ENCODE data around the gene KIF6. TPM values are rescaled to one million over a fixed set of nuclear protein-coding genes. Genes with fewer than 3 reads are reported as not detected.

KIF6 gene
- total and polyA plus RNA-seq, 4 donors, result 1.1 to 7.8 (median 4.5) TPM

DNA sequence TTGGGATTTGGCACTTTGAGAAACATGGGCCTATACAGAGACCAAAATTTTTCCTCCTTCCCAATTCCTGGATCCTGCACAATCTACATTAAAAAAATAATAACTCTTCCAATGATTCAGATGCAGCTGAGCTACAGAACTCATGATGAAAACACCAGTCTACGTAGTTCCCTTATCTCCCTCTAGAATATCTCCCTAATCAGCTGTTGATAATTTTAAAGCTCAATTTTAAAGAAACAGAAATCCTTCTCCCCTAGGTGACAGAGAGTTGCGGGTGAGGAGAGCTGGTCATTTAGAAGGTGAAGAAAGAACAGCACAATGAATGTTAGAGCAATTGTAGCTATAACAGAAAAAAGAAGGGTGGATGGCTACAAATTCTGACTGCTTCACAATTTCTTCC, 227.1 kb downstream of the KIF6 start:
- H3K9ac ChIP-seq (ENCODE audit: insufficient read depth in 1 of 2, low read length in 2 of 2), result no peak overlapping the region
- 83 to 93% methylated on average over 2 of the region's 2 CpGs for WGBS, 2 donors

GRCh38 chr6:39496915-39497314, 228.3 kb downstream of the KIF6 start:
- ATAC-seq (ENCODE audit: insufficient read depth, low FRiP score), result peak; percentile 44
- Histone ChIP-seq H3K4me1 (ENCODE audit: control insufficient read depth in 5 of 5, insufficient read depth in 5 of 5, low read length in 5 of 5) (peaks cover 0 to 45% (median 17%) of the 10 kb centered on the region in 5 donors), H3K4me3 (no peak overlapping the region), H3K27ac (ENCODE audit: low read depth in 1 of 2, low read length in 1 of 2) (no peak overlapping the region), H3K9ac (ENCODE audit: insufficient read depth in 1 of 2, low read length in 2 of 2) (no peak overlapping the region), H3K36me3 (ENCODE audit: control insufficient read depth in 4 of 4, insufficient read depth in 4 of 4, low read length in 4 of 4) (no peaks in the 10 kb centered on the region), H3K9me3 (ENCODE audit: control insufficient read depth in 4 of 4, insufficient read depth in 3 of 4, low read length in 3 of 4) (peaks cover 0 to 4% (median 3%) of the 10 kb centered on the region in 4 donors), H3K27me3 (ENCODE audit: control insufficient read depth in 3 of 3, insufficient read depth in 3 of 3, low read length in 2 of 3) (no peaks in the 10 kb centered on the region)
- WGBS, 2 donors, result 47 to 69% methylated on average over 6 of the region's 6 CpGs
- TF ChIP-seq, protein P1, sequence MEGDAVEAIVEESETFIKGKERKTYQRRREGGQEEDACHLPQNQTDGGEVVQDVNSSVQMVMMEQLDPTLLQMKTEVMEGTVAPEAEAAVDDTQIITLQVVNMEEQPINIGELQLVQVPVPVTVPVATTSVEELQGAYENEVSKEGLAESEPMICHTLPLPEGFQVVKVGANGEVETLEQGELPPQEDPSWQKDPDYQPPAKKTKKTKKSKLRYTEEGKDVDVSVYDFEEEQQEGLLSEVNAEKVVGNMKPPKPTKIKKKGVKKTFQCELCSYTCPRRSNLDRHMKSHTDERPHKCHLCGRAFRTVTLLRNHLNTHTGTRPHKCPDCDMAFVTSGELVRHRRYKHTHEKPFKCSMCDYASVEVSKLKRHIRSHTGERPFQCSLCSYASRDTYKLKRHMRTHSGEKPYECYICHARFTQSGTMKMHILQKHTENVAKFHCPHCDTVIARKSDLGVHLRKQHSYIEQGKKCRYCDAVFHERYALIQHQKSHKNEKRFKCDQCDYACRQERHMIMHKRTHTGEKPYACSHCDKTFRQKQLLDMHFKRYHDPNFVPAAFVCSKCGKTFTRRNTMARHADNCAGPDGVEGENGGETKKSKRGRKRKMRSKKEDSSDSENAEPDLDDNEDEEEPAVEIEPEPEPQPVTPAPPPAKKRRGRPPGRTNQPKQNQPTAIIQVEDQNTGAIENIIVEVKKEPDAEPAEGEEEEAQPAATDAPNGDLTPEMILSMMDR (IDR thresholded peaks at IDR 0.05; ENCODE audit: control extremely low read depth, extremely low read depth), result no peak
- peak; percentile 94 to 99 (median 99) for DNase-seq

More for the DNA sequence above, 227.1 kb downstream of the KIF6 start:
- Histone ChIP-seq H3K4me1 (ENCODE audit: control insufficient read depth in 5 of 5, insufficient read depth in 5 of 5, low read length in 5 of 5) (peaks cover 0 to 42% (median 17%) of the 10 kb centered on the region in 5 donors), H3K27ac (ENCODE audit: low read depth in 1 of 2, low read length in 1 of 2) (no peak overlapping the region), H3K27me3 (ENCODE audit: control insufficient read depth in 3 of 3, insufficient read depth in 3 of 3, low read length in 2 of 3) (no peaks in the 10 kb centered on the region), H3K9me3 (ENCODE audit: control insufficient read depth in 4 of 4, insufficient read depth in 3 of 4, low read length in 3 of 4) (peaks cover 0 to 9% (median 5%) of the 10 kb centered on the region in 4 donors), H3K36me3 (ENCODE audit: control insufficient read depth in 4 of 4, insufficient read depth in 4 of 4, low read length in 4 of 4) (no peaks in the 10 kb centered on the region), H3K4me3 (no peak overlapping the region)
- ATAC-seq (ENCODE audit: insufficient read depth, low FRiP score), result no peak
- no peak for DNase-seq
- TF ChIP-seq, protein P1 (IDR thresholded peaks at IDR 0.05; ENCODE audit: control extremely low read depth, extremely low read depth), result no peak

DNA sequence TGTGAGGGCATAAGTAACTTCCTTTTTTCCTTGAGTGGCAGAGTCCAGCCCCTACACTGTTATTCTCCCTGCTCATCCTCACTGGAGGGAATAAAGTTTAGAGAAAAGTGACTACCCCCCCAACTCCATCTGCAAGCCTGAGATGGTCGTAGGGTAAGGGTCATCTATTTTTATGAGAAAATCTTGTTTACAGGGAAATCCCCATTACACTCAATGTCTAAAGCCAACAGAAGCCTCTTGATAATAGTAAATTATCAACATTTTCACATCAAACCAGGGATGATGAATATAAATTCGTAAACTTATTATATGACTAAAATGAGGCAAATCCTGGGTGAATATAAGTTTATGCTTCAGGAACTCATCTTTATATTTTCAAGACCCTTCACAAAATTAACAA, 228.8 kb downstream of the KIF6 start:
- Histone ChIP-seq H3K36me3 (ENCODE audit: control insufficient read depth in 4 of 4, insufficient read depth in 4 of 4, low read length in 4 of 4) (no peaks in the 10 kb centered on the region), H3K9ac (ENCODE audit: insufficient read depth in 1 of 2, low read length in 2 of 2) (no peak overlapping the region), H3K27me3 (ENCODE audit: control insufficient read depth in 3 of 3, insufficient read depth in 3 of 3, low read length in 2 of 3) (no peaks in the 10 kb centered on the region), H3K9me3 (ENCODE audit: control insufficient read depth in 4 of 4, insufficient read depth in 3 of 4, low read length in 3 of 4) (peaks cover 0 to 4% (median 3%) of the 10 kb centered on the region in 4 donors), H3K27ac (ENCODE audit: low read depth in 1 of 2, low read length in 1 of 2) (no peak overlapping the region), H3K4me1 (ENCODE audit: control insufficient read depth in 5 of 5, insufficient read depth in 5 of 5, low read length in 5 of 5) (peaks cover 0 to 45% (median 17%) of the 10 kb centered on the region in 5 donors), H3K4me3 (no peak overlapping the region)
- no peak for ATAC-seq (ENCODE audit: insufficient read depth, low FRiP score)
- TF ChIP-seq, protein P1 (IDR thresholded peaks at IDR 0.05; ENCODE audit: control extremely low read depth, extremely low read depth), result no peak
- WGBS, 2 donors, result 72 to 85% methylated on average over 2 of the region's 2 CpGs
- DNase-seq, result peak in 1 of 3 donors; percentile 25

GRCh38 chr6:39495640-39496039, 229.6 kb downstream of the KIF6 start:
- DNase-seq, result peak in 1 of 3 donors; percentile 13
- 84 to 88% methylated on average over 3 of the region's 3 CpGs for WGBS, 2 donors
- TF ChIP-seq, protein P1 (IDR thresholded peaks at IDR 0.05; ENCODE audit: control extremely low read depth, extremely low read depth), result no peak

More at GRCh38 chr6:39495640-39496039, 229.6 kb downstream of the KIF6 start:
- Histone ChIP-seq H3K27ac (ENCODE audit: low read depth in 1 of 2, low read length in 1 of 2) (no peak overlapping the region), H3K36me3 (ENCODE audit: control insufficient read depth in 4 of 4, insufficient read depth in 4 of 4, low read length in 4 of 4) (no peaks in the 10 kb centered on the region), H3K27me3 (ENCODE audit: control insufficient read depth in 3 of 3, insufficient read depth in 3 of 3, low read length in 2 of 3) (no peaks in the 10 kb centered on the region), H3K9ac (ENCODE audit: insufficient read depth in 1 of 2, low read length in 2 of 2) (no peak overlapping the region), H3K4me3 (no peak overlapping the region), H3K4me1 (ENCODE audit: control insufficient read depth in 5 of 5, insufficient read depth in 5 of 5, low read length in 5 of 5) (peaks cover 0 to 47% (median 17%) of the 10 kb centered on the region in 5 donors), H3K9me3 (ENCODE audit: control insufficient read depth in 4 of 4, insufficient read depth in 3 of 4, low read length in 3 of 4) (no peaks in the 10 kb centered on the region)
- ATAC-seq (ENCODE audit: insufficient read depth, low FRiP score), result no peak

Measured in lung (tissue), 12 donors.